Measurements from ENCODE around the gene LEFTY1.

Gene LEFTY1

DNA sequence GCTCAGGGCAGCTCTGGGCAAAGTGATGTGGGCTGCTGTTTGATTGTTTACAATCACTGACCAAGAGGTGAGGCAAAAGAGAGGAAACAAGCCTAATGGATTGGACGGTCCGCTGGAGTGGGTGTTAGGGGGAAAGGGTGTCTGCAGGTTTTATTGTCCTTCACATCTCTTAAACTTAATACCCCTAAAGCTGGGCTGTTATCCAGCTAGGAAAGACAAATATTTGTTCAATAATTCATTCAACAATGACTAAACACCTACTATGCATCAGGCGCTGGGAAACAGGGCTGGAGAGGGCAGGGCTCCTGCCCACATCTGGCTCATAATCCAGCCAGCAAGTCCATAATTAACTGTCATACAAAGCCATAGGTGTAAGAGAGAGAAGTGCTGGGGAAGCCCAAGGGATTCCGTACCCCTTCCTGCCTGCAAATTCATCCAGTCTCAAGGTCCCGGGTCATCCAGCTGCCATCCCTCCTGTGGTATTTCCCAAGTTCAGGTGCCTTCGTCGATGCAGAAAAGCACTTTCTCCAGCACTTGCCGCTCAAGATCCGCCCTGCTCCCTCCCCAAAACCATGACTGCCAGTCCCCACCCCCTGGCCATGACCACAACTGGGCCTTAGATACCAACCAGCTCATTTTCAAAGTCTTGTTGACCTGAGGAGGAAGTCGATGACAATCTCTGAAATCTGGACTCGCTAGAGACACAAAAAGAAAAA is 17.4 kb downstream of the LEFTY1 start:
- DNase-seq = no peak

DNA sequence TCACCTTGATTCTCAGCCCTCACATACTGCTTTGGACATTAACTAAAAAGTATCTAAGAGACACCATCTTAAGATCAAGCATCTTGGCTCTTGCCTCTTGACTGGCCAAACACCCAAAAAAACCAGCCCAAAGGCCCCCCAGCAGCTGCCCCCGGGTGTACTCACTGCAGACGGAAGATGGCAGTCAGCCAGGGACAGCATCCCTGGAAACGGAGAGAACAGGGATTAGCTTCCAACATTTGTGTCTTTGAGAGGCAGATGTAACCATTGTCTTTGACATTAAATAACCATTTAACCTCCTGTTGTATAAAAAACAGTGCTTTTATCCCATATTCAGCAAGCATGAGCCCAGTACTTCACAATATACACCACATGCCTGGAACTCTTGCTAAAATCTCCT is 18.0 kb downstream of the LEFTY1 start:
- no peak for DNase-seq

DNA sequence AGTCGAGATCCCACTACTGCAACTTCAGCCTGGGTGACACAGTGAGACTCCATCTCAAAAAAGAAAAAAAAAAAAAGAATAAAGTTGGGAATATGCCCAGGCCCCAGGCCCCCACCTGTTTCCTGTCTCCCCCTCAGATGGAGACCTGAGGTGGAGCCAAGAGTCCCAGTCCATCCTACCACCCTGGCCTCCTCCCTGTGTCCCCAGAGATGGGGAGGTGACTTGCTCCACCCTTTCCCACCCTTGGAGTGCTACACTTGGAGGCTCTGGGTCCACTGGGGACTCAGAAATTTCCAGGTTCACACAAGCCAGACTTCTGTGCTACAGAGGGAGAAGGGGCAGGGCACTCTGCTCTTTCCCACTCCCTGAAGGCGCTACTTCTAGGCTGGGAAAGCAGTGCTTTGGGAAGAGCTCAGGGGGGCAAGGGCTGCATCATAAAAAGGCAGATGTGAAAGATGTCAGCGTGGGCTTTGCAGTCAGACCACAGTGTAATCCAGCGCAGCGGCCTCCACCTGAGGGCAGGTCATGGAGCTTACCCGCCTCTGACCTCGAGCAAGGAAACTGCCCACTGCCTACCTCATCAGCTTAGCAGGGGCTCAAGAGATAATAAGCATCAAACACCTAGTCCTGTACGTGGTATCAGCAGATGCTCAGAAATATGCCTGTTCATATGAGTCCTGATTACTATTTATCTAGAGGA is 20.2 kb downstream of the LEFTY1 start:
- no peak for DNase-seq

DNA sequence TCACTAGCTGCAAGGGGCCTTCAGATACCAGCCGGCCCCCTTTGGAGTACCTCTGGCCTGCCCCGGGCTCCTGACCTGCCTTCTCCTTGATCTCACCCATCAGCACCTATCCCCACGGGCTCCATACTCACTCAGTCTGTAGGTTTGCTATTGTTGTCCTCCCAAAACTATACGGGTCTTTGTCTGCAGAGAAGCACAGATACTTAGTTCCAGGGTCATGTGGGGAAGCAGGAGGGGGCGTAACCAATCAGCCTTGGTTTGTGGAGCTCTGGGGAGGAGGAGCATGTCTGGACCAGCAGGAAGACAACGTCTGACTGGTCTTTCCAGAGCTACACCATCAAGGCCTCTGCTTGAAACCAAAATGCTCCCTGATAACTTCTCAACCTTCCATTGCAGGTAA is 22.0 kb downstream of the LEFTY1 start:
- no peak for DNase-seq

- DNase-seq = peak; percentile 59
Measured at GRCh38 chr1:225866061-225866837, 22.7 kb downstream of the LEFTY1 start.

GRCh38 chr1:225865514-225865913 is 23.4 kb downstream of the LEFTY1 start:
- DNase-seq = no peak

DNA sequence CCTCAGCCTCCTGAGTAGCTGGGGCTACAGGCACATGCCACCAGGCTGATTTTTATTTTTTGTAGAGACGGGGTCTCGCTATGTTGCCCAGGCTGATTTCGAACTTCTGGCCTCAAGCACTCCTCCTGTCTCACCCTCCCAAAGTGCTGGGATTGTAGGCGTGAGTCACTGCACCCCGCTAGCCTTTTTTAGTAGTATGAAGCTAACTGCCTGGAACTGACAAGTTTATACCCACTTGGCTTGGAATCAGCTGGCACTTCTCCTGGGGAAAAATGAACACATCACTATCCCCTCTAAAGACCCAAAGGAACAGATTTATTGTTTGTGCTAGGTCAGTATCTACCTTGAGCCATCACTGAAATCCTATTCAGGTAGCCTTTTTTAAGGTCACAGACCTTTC is 25.8 kb downstream of the LEFTY1 start:
- DNase-seq = peak; percentile 35

DNA sequence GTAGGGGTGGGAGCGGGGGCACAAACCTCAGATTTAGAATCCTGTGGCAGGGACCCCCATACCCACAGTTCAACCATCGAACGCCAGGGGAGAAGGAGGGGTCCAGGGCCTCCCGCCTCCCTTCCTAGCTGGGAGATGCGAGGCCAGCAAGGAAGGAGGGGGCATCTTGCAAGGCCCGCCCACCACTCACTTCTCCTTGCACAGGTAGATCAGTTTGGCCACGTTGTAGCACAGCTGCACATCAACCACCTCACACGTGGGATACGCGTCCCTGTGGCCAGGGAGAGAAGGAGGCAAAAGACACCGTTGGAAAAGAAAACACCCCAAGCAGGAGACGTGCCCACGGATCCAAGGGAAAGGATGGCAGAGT is 26.4 kb downstream of the LEFTY1 start:
- DNase-seq = no peak

- no peak for DNase-seq
Measured at GRCh38 chr1:225861834-225862580, 26.9 kb downstream of the LEFTY1 start.

DNA sequence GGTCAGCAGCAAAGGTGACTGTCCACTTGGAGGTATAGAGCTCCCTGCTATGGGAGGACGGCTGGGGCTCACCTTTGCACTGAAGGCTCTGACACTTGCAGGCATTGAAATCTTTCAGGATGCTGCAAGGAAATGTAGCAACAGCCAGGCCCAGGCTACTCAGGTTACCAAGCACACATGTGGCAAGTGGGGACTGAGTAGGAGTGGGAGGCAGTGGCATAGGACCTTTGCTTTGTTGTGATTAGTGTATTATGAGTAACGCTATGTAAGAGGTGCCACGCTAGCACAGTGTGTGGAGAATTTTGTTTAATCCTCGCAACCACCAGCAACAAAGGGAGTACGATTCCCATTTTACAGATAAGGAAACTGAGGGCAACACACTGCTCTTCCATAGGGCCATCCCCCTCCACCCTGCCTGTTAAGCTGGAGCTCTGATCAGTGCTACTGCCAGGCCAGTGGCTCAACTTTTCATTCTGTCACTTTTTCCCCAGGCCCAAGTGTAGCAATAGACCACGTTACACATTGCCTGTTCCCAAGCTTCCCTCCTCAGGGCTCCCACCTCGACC is 28.0 kb downstream of the LEFTY1 start:
- no peak for DNase-seq

DNA sequence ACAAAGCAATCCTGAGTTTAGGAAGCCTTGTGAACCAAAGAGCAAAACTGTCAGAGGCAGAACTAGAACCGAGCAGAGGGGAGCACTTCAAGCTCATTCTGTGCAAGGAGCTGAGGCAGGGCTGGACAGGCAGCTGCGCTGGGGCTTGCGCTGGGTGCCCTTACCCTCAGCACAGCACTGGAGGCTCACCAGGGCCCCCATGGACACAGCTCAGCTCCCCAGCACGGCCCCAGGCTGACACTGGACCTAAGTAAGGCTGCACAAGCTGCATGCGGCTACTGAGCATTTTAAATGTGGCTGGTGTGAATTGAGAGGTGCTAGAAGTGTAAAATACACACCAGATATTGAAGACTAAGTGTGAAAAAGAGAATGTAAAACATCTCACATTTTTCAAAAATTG is 28.8 kb downstream of the LEFTY1 start:
- DNase-seq = no peak

- DNase-seq = no peak
Measured at GRCh38 chr1:225859151-225859550, 29.8 kb downstream of the LEFTY1 start.

DNA sequence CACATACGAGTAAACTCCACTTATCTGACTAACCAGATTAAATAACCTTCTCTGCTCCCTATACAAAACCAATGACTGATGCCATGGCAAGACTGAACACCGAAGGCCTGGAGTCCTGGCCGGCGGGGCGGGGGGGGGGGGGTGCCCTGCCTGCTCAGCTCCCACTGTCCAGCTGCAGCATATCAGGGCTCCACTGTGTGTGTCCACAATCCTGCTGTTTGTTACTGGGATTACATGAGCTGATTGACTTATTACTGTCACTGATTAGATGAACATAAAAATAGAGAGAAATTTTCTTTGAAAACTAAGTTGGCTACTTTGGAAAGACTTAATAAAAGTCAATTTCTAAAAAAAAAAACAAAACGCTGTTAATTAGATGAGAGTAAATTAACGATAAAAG is 31.7 kb downstream of the LEFTY1 start:
- no peak for DNase-seq

DNA sequence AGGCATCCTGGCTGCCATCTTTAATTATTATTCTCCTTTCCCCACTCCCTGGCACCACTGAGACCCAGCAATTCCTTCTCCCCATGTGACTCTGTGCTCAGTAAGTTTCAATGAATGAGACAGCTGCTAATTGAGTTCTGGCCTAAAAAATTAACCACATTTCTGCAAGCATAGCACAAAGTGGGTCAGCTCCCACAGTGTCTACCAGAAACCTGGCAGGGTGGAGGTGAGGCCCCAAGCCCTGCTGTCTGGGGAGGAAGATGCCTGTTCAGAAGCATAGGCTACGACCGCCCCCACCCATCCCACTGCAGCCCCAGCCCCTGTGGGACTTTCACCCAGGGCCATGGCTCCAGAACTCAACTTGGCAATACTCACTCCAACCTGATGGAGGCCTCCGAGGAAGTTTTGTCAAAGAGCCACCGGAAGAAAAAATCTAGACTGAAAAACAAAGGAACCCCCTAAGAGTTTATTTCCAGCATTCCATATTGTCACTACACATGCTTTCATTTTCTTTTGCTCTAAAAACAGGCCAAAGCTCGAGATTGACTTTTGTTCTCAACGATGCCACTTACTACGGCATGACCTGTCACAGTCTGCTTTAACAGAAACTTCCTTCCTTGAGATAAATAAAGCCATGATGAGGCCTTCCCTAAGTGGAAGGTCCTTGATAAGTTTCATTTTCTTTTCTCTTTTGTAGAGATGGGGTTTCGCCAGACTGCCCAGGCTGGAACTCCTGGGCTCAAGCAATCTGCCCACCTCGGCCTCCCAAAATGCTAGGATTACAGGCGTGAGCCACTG is 33.2 kb downstream of the LEFTY1 start:
- DNase-seq = no peak

DNA sequence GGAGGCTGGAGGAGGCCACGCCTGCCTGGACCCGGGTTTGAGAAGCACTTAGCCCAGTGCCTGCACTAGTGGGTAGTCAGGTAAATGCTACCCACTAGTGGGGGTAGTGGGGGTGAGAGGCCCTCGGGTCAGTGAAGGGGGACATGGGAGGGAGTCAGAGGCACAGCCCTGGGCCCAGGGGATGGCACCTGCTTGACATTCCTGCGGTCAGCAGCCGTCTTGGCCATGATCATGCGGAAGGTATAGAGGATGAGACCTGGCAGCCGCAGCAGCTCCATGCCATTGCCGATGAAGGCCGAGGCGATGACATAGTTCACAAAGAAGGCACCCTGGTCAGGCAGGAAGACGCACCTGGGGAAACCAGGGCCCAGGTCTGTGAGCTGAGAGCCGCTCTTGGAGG is 35.5 kb downstream of the LEFTY1 start:
- DNase-seq = no peak

DNA sequence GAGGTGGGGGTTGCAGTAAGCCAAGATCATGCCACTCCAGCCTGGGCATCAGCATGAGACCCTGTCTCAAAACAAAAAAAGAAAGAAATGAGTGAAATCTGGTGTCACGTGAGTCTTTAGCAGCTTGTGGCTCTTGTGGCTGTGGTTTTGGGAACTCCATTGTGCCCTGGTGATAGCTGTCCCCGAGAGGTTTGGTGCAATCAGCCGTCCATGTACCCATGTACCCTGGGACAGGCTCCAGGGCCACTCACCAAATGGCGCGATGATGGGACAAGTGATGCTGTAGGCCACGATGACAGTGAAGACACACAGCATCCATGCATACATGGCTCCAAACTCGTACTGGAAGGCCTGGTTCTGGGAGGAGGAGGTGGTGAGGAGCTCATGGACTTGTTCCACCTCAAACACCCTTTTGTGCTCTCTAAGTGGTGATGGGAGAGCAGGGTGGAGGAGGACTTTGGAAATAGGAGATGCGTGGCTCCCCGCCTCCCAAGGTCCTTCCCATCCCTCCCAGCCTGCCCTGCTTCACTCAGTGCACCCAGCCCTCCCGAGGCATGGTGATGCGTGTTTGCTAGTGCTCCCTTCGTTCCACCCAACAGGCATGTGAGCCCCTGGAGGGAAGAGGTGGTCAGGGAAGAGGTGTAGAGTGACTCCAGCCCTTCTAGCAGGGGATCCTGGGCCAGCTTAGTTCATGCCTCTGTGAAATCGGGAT is 36.4 kb downstream of the LEFTY1 start:
- no peak for DNase-seq

DNA sequence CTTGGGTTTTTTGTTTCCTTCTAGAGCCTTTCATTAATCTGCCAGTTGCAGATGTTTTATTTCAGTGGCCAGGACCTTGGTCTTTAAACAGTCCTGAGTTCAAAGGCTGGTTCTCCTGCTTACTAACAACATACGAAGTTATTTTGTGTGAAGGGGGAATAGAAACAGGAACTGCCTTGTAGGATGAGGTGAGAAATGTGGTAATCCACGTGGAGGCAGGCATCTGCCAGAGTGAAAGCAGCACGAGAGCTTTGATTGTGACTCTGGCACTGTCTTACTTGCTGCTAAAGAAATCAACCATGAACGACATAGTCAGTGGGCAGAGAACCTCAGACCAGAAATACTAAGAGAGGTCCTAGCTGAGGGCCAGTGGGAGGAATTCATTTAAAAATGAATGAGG is 37.1 kb downstream of the LEFTY1 start:
- no peak for DNase-seq

DNA sequence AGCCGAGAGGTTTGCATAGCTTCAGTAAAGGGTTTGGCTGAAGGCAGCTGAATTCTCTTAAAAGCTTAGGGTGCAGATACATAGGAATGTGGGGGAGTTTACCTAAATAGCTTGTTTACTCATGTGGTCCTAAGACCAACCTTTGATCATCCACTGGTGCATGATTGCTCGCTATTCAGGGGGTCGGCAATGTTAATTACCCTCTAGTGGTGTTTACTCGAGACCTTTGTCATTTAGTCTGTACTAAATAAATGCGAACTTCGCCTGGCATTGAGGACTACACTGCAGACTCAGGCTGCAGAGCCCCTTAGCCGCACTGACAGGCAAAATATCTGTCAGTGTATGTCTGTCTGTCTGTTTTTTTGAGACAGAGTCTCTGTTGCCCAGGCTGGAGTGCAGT is 38.6 kb downstream of the LEFTY1 start:
- DNase-seq = no peak

DNA sequence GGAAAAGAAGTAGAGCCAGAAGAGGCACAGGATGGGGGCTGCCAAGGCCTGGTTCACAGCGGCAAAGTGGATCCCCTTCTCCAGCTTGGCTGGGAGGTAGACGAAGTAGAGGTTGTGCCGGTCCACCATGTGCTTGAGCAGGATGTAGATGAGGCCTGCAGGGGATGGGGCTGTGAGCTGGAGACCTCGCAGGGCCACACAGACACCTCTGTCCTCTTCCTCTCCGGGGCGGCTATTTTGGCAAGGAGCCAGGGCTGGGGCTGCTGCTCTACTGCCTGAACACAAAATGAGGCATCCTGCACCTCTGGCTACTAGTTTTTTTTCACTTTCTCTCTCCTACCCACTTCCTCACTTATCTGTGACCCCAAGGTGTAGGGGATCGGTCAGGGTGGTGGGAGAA is 39.0 kb downstream of the LEFTY1 start:
- no peak for DNase-seq

GRCh38 chr1:225848030-225848955 is 40.7 kb downstream of the LEFTY1 start:
- DNase-seq = no peak
